GM12878 (cell line): ENCODE results near the gene CLIC6. TPM values are rescaled to one million over a fixed set of nuclear protein-coding genes. Genes with fewer than 3 reads are reported as not detected.

Experiments
- ATAC-seq: fragments of 200-7000 bp; cut with Tn5 transposase; 3 replicates; pipeline ENCODE4 v1.9.1; 2020; ENCODE audit warnings: mild to moderate bottlenecking, moderate library complexity
- BruUV-seq: library from RNA; stranded (reverse); fragments of 400-500 nt; replicated peaks from 2 replicates; lab custom pipeline; 2021; lab: Mats Ljungman, UMichigan
- CTCF ChIA-PET: fragments of 300-600 bp; sonication (Branson Sonifier 250); formaldehyde crosslinking; extraction: SDS; loops from one replicate; lab custom pipeline; 2021; ENCODE audit warnings: inconsistent platforms; lab: Yijun Ruan, JAX
- POLR2A ChIA-PET: fragments of 350-600 bp; formaldehyde crosslinking; extraction: SDS; loops from one replicate; lab custom pipeline; 2021; ENCODE audit warnings: inconsistent platforms; lab: Charles Lee
- RAD21 ChIA-PET: fragments of 300-600 bp; sonication (Branson Sonifier 250); formaldehyde crosslinking; loops from one replicate; lab custom pipeline; 2023; ENCODE audit warnings: antibody characterized with exemption; ENCODE audit not compliant: unreplicated experiment; lab: Charles Lee
- SMC1A ChIA-PET: fragments of 300-600 bp; sonication (Branson Sonifier 250); formaldehyde crosslinking; loops from one replicate; lab custom pipeline; 2023; ENCODE audit not compliant: unreplicated experiment, uncharacterized antibody; lab: Charles Lee
- DNase-seq: peaks from one replicate; pipeline ENCODE4 v3.0.0-alpha.2; 2011; ENCODE audit warnings: low read depth, low spot score
- FAIRE-seq: peaks from 3 replicates; lab custom pipeline; 2011; peaks lifted over from hg19 to GRCh38; lab: Jason Lieb, UNC
- H2AFZ ChIP-seq: 2 replicates; pipeline ENCODE4 v1.6.0; 2011; ENCODE audit warnings: low read depth, low read length, control low read depth; ENCODE audit not compliant: control insufficient read depth
- H3K27ac ChIP-seq: 2 replicates; pipeline ENCODE4 v1.5.1; 2011; ENCODE audit warnings: control low read depth; ENCODE audit not compliant: control insufficient read depth, insufficient read depth
- H3K27me3 ChIP-seq, 2 experiments: replicated peaks in 1 of 2; 2 replicates each; pipeline versions ENCODE4 v1.6.0 to v1.6.1; 2011; ENCODE audit warnings: low read length in 1 of 2; ENCODE audit not compliant: control insufficient read depth in 2 of 2, insufficient read depth in 2 of 2
- H3K36me3 ChIP-seq, 2 experiments: 2 replicates each; pipeline ENCODE4 v1.5.1; 2011; ENCODE audit warnings: low read length in 1 of 2; ENCODE audit not compliant: control insufficient read depth in 2 of 2, insufficient read depth in 2 of 2
- H3K4me1 ChIP-seq: 2 replicates; pipeline ENCODE4 v1.6.1; 2011; ENCODE audit warnings: mild to moderate bottlenecking, low read length, moderate library complexity, mixed read lengths; ENCODE audit not compliant: control insufficient read depth, insufficient read depth
- H3K4me2 ChIP-seq: 2 replicates; pipeline ENCODE4 v1.6.0; 2011; ENCODE audit warnings: control low read depth; ENCODE audit not compliant: control insufficient read depth, insufficient read depth
- H3K4me3 ChIP-seq: fragments of 200-600 bp; sonication (generic); 2 replicates; pipeline ENCODE4 v1.5.1; 2016
- H3K79me2 ChIP-seq: 2 replicates; pipeline ENCODE4 v1.6.0; 2011; ENCODE audit warnings: low read length; ENCODE audit not compliant: control insufficient read depth, insufficient read depth
- H3K9ac ChIP-seq: 2 replicates; pipeline ENCODE4 v1.8.0; 2011; ENCODE audit warnings: low read length, control low read depth, mixed read lengths; ENCODE audit not compliant: control insufficient read depth, insufficient read depth
- H3K9me3 ChIP-seq: replicated peaks from 3 replicates; pipeline ENCODE4 v1.5.1; 2011; ENCODE audit warnings: mild to moderate bottlenecking, low read length; ENCODE audit not compliant: control insufficient read depth, insufficient read depth
- H4K20me1 ChIP-seq: 2 replicates; pipeline ENCODE4 v1.6.0; 2011; ENCODE audit not compliant: control insufficient read depth, insufficient read depth
- BACH1 ChIP-seq: fragments of 450-650 bp; IDR thresholded peaks from 2 replicates; pipeline ENCODE4 v1.6.1; 2017; ENCODE audit warnings: mild to moderate bottlenecking, borderline replicate concordance
- IRF3 ChIP-seq: fragments of 450-650 bp; IDR thresholded peaks from 2 replicates; pipeline ENCODE4 v1.6.1; 2014; ENCODE audit warnings: mild to moderate bottlenecking
- MYC ChIP-seq: IDR thresholded peaks from 2 replicates; pipeline ENCODE4 v1.6.1; 2011; ENCODE audit warnings: mild to moderate bottlenecking, low read length, moderate library complexity, inconsistent platforms; ENCODE audit not compliant: insufficient read depth, insufficient replicate concordance, insufficient read length, severe bottlenecking
- NRF1 ChIP-seq: conservative IDR thresholded peaks from 2 replicates; pipeline ENCODE4 v1.6.1; 2011; ENCODE audit warnings: mild to moderate bottlenecking, low read depth, low read length, improper control_type of control experiment
- SMAD5 ChIP-seq: IDR thresholded peaks from 2 replicates; pipeline ENCODE4 v1.6.1; 2016; ENCODE audit warnings: antibody characterized with exemption, low read depth
- SREBF2 ChIP-seq: IDR thresholded peaks from 2 replicates; pipeline ENCODE4 v1.6.1; 2012; ENCODE audit warnings: mild to moderate bottlenecking, low read length
- WGBS: methylation state at CpG from one replicate; pipeline ENCODE4 v1.1.6; 2016; ENCODE audit warnings: low lambda C conversion rate; ENCODE audit not compliant: insufficient replicate concordance, insufficient coverage; ENCODE audit errors: missing lambda C conversion rate; 5-methylcytosine and 5-hydroxymethylcytosine counted together
- in situ Hi-C: fragments of 300-500 bp; cut with MboI; formaldehyde crosslinking; loops from 9 replicates; pipeline ENCODE4 v1.14.3; 2018; ENCODE audit warnings: mixed read lengths
- intact Hi-C: fragments of 100-400 bp; cut with micrococcal nuclease; formaldehyde crosslinking; loops from one replicate; pipeline ENCODE4 v1.14.2; 2022; ENCODE audit not compliant: unreplicated experiment
- polyA plus RNA-seq, 11 experiments: library from polyadenylated mRNA; depleted of rRNA in 4 of 11; unstranded in 6 of 11; stranded (reverse) in 5 of 11; fragments of >200 nt; fragmentation: Nextera tagmentation in 4 of 11; fragmentation: Illumina TruSeq in 1 of 11; extraction: Ambion mirVana in 4 of 11; extraction: Trizol in 1 of 11; gene quantifications; 1 replicate in 1 of 11; 2 replicates in 10 of 11; pipeline versions ENCODE4 v1.2.1 to v1.2.3, GENCODE V29; 2011 to 2016; ENCODE audit warnings: inconsistent platforms in 2 of 11, missing spikeins in 2 of 11, low read depth in 1 of 11
- total RNA-seq, 4 experiments: library from RNA; depleted of rRNA in 3 of 4; stranded (reverse); fragments of >200 nt in 3 of 4; fragmentation: Illumina TruSeq in 1 of 4; extraction: Trizol in 1 of 4; gene quantifications; 2 replicates each; pipeline versions ENCODE4 v1.2.1 to v1.2.3, GENCODE V29; 2013 to 2021

CLIC6 gene
- total and polyA plus RNA-seq, 10 of the 15 experiments (the other 5 are each of a cell fraction or from before 2014, with no cell fraction given) = 5.7 to 34.1 (median 11.2) TPM

- in situ Hi-C loops (loop anchor here (10.0 kb wide), 2 partner anchors 662 to 1282 kb away; no protein-coding TSS in a partner anchor), intact Hi-C loops (no loop called here)
- H3K4me3 ChIP-seq = no peak overlapping the region
- no peak overlapping the region for H3K4me2 ChIP-seq
- BruUV-seq = no TSS peak
- CTCF ChIA-PET = interaction anchor here (1.6 to 4.3 kb wide), 3 partner anchors 17 to 1096 kb away, joined by 4 to 40 read pairs (median 13); no protein-coding TSS in a partner anchor
- H3K36me3 ChIP-seq = no peaks in the 10 kb centered on the region
- H4K20me1 ChIP-seq = no peaks in the 10 kb centered on the region
- no peaks in the 10 kb centered on the region for H3K79me2 ChIP-seq
- POLR2A ChIA-PET = no interaction called here
- no peak overlapping the region for H2AFZ ChIP-seq
- RAD21 ChIA-PET = interaction anchor here (1.0 to 3.7 kb wide), 4 partner anchors 51 to 1097 kb away, joined by 3 to 22 read pairs (median 4); no protein-coding TSS in a partner anchor
- DNase-seq (no peak), FAIRE-seq (no peak), ATAC-seq (no peak)
- no peak overlapping the region for H3K9ac ChIP-seq
- H3K27ac ChIP-seq = no peak overlapping the region
- SMC1A ChIA-PET = interaction anchor here (1.2 kb wide), 1 partner anchor 50 kb away, joined by 3 read pairs; no protein-coding TSS in a partner anchor
- TF ChIP-seq BACH1 (no peak), SREBF2 (no peak), IRF3 (no peak), SMAD5 (no peak), NRF1 (no peak), MYC (no peak)
- 49% methylated on average over 9 of the region's 9 CpGs for WGBS
- H3K9me3 ChIP-seq = no peaks in the 10 kb centered on the region
- peaks cover 8% of the 10 kb centered on the region for H3K4me1 ChIP-seq
- no peaks in the 10 kb centered on the region; a peak in 2 of 4 replicates for H3K27me3 ChIP-seq
These were observed 74.5 kb downstream of the CLIC6 start for GRCh38 chr21:34743285-34743684.
